Measurements from ENCODE around the gene CD22. TPM values are rescaled to one million over a fixed set of nuclear protein-coding genes. Genes with fewer than 3 reads are reported as not detected.
A peak's percentile ranks its signal among the peaks of the same experiment; 100 is the strongest.

CD22 gene
- total RNA-seq, 1 experiment from 2014 or later: 0.28 TPM

GRCh38 chr19:35295792-35296462 is 33.1 kb upstream of the CD22 start:
- no peak for DNase-seq (ENCODE audit: low spot score)

GRCh38 chr19:35296644-35297514 is 32.1 kb upstream of the CD22 start:
- DNase-seq (ENCODE audit: low spot score): no peak

- no peak for DNase-seq (ENCODE audit: low spot score)
Measured at GRCh38 chr19:35297515-35297848, 31.5 kb upstream of the CD22 start.

- DNase-seq (ENCODE audit: low spot score): no peak
Measured at GRCh38 chr19:35297922-35298321, 31.1 kb upstream of the CD22 start.

GRCh38 chr19:35298561-35298972 is 30.4 kb upstream of the CD22 start:
- no peak for DNase-seq (ENCODE audit: low spot score)

GRCh38 chr19:35299523-35300338 is 29.3 kb upstream of the CD22 start:
- DNase-seq (ENCODE audit: low spot score): no peak

GRCh38 chr19:35300339-35300649 is 28.7 kb upstream of the CD22 start:
- no peak for DNase-seq (ENCODE audit: low spot score)

GRCh38 chr19:35301961-35302360 is 27.0 kb upstream of the CD22 start:
- no peak for DNase-seq (ENCODE audit: low spot score)

- no peak for DNase-seq (ENCODE audit: low spot score)
Measured at GRCh38 chr19:35302446-35302845, 26.5 kb upstream of the CD22 start.

GRCh38 chr19:35303357-35303915 is 25.6 kb upstream of the CD22 start:
- DNase-seq (ENCODE audit: low spot score): no peak

GRCh38 chr19:35304036-35304435 is 25.0 kb upstream of the CD22 start:
- no peak for DNase-seq (ENCODE audit: low spot score)

GRCh38 chr19:35305181-35305580 is 23.8 kb upstream of the CD22 start:
- DNase-seq (ENCODE audit: low spot score): no peak

- DNase-seq (ENCODE audit: low spot score): peak; percentile 55
Measured at GRCh38 chr19:35306473-35307246, 22.3 kb upstream of the CD22 start.

GRCh38 chr19:35307931-35308330 is 21.1 kb upstream of the CD22 start:
- no peak for DNase-seq (ENCODE audit: low spot score)

GRCh38 chr19:35308910-35309309 is 20.1 kb upstream of the CD22 start:
- DNase-seq (ENCODE audit: low spot score): no peak

GRCh38 chr19:35309481-35310279 is 19.3 kb upstream of the CD22 start:
- DNase-seq (ENCODE audit: low spot score): no peak

- DNase-seq (ENCODE audit: low spot score): no peak
Measured at GRCh38 chr19:35310331-35310730, 18.7 kb upstream of the CD22 start.

GRCh38 chr19:35310811-35311465 is 18.0 kb upstream of the CD22 start:
- DNase-seq (ENCODE audit: low spot score): no peak

- no peak for DNase-seq (ENCODE audit: low spot score)
Measured at GRCh38 chr19:35311901-35312665, 16.9 kb upstream of the CD22 start.
